Nephron (organoid): Measurements from ENCODE around the gene OSBP2.

Experiments
- H3K27ac Mint-ChIP-seq, 3 experiments: 2 replicates each; pipeline ENCODE4 v1.8.0; 2020; ENCODE audit warnings: mixed read lengths in 3 of 3, mild to moderate bottlenecking in 2 of 3, moderate library complexity in 1 of 3
- H3K27me3 Mint-ChIP-seq: 2 replicates; pipeline ENCODE4 v1.8.0; 2021; ENCODE audit warnings: low read depth, mild to moderate bottlenecking, moderate library complexity, mixed read lengths
- H3K36me3 Mint-ChIP-seq: 2 replicates; pipeline ENCODE4 v1.8.0; 2020; ENCODE audit warnings: low read depth, mixed read lengths
- H3K4me1 Mint-ChIP-seq: 2 replicates; pipeline ENCODE4 v1.8.0; 2020; ENCODE audit warnings: mixed read lengths
- H3K4me3 Mint-ChIP-seq, 3 experiments: 2 replicates each; pipeline ENCODE4 v1.8.0; 2020; ENCODE audit warnings: mild to moderate bottlenecking in 3 of 3, mixed read lengths in 3 of 3, moderate library complexity in 2 of 3
- H3K9me3 Mint-ChIP-seq: 2 replicates; pipeline ENCODE4 v1.8.0; 2020; ENCODE audit warnings: mixed read lengths
- TF ChIP-seq, protein P1 (sequence below), 3 experiments: fragments of 200-600 bp; sonication (generic); IDR thresholded peaks; one replicate each; pipeline ENCODE4 v1.5.0; 2021; ENCODE audit warnings: antibody characterized with exemption in 3 of 3; ENCODE audit not compliant: unreplicated experiment in 3 of 3

Gene OSBP2

DNA sequence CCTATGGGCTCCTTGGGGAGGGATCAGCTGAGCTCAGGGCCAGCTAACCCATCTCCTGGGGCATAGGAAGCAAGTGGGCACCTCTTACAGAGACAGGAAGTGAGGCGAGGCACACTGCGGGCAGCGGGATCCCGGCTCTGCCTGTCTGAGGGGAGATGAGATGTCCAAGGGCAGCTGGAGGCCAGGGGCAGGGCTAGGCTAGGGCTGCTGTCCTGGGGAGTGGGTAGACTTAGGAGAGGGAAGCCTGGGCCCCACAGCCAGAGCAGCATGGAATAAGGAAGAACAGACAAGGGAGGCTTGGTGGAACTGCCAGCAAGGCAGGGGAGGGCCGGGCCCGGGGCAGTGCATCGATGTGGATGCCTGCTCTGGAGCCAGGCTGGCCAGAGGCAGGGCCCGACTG is 197.6 kb downstream of the OSBP2 start:
- no peak overlapping the region for H3K4me3 Mint-ChIP-seq
- no peak overlapping the region for H3K27ac Mint-ChIP-seq
- no peaks in the 10 kb centered on the region for H3K4me1 Mint-ChIP-seq

DNA sequence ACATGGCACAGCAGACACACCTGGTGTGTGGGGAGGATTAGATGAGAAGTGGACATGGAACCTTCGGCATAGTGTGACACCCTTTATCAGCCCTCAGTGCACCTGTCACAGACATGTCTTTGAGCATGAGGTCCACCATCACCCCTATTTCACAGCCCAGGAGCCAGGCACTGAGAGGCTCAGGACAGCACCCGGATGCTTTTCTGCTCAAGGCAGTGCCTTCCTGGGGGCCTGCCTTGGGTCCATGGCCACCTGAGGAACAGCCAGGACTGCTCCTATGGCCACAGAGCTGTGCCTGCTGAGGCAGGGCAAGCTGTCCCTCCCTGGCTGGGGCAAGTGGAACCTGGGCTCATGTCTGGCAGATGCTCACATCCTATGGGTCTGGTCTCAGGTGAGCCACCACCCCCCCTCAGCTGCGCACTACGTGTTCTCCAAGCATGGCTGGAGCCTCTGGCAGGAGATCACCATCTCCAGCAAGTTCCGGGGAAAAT is 198.1 kb downstream of the OSBP2 start:
- Mint-ChIP-seq H3K36me3 (peaks cover 12% of the 10 kb centered on the region), H3K4me1 (no peaks in the 10 kb centered on the region), H3K4me3 (no peak overlapping the region), H3K9me3 (no peaks in the 10 kb centered on the region), H3K27me3 (no peaks in the 10 kb centered on the region), H3K27ac (no peak overlapping the region)
- TF ChIP-seq, protein P1, sequence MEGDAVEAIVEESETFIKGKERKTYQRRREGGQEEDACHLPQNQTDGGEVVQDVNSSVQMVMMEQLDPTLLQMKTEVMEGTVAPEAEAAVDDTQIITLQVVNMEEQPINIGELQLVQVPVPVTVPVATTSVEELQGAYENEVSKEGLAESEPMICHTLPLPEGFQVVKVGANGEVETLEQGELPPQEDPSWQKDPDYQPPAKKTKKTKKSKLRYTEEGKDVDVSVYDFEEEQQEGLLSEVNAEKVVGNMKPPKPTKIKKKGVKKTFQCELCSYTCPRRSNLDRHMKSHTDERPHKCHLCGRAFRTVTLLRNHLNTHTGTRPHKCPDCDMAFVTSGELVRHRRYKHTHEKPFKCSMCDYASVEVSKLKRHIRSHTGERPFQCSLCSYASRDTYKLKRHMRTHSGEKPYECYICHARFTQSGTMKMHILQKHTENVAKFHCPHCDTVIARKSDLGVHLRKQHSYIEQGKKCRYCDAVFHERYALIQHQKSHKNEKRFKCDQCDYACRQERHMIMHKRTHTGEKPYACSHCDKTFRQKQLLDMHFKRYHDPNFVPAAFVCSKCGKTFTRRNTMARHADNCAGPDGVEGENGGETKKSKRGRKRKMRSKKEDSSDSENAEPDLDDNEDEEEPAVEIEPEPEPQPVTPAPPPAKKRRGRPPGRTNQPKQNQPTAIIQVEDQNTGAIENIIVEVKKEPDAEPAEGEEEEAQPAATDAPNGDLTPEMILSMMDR (IDR thresholded peaks at IDR 0.05; ENCODE audit: unreplicated experiment in 3 of 3), result no peak

More for the DNA sequence above, 197.6 kb downstream of the OSBP2 start:
- H3K27me3 Mint-ChIP-seq, result no peaks in the 10 kb centered on the region
- TF ChIP-seq, protein P1 (IDR thresholded peaks at IDR 0.05; ENCODE audit: unreplicated experiment in 3 of 3), result no peak
- no peaks in the 10 kb centered on the region for H3K9me3 Mint-ChIP-seq
- H3K36me3 Mint-ChIP-seq, result peaks cover 10% of the 10 kb centered on the region

DNA sequence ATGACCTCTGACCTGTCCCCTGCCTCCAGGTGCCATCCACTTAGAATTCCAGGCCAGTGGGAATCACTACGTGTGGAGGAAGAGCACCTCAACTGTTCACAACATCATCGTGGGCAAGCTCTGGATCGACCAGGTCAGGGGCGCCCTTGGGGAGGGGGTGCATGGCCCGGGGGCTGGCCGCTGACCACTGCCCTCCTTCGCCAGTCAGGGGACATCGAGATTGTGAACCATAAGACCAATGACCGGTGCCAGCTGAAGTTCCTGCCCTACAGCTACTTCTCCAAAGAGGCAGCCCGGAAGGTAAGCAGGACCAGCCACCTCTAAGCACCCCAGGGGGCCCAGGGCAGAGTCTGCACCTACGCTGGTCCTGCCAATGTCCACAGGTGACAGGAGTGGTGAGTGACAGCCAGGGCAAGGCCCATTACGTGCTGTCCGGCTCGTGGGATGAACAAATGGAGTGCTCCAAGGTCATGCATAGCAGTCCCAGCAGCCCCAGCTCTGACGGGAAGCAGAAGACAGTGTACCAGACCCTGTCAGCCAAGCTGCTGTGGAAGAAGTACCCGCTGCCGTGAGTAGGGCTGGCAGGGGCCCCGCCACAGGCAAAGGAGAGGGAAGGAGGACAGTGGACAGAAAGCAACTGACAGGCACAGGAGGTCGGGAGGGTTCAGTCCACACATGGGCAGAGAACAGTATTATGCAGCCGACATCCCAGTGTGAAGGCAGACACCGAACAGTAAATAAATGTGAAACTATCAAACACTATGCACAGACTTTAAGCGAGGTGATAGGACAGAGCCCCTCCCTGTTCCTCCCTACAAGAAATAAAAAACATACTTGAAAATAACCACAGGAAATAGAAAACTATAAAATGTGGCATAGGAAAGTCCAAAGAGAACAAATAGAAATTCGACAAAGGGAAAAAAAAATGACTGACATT is 199.0 kb downstream of the OSBP2 start:
- TF ChIP-seq, protein P1 (IDR thresholded peaks at IDR 0.05; ENCODE audit: unreplicated experiment in 3 of 3), result no peak
- H3K27me3 Mint-ChIP-seq, result no peaks in the 10 kb centered on the region
- peaks cover 17% of the 10 kb centered on the region for H3K36me3 Mint-ChIP-seq
- H3K27ac Mint-ChIP-seq, result no peak overlapping the region
- H3K4me1 Mint-ChIP-seq, result no peaks in the 10 kb centered on the region
- H3K4me3 Mint-ChIP-seq, result no peak overlapping the region
- peaks cover 3% of the 10 kb centered on the region for H3K9me3 Mint-ChIP-seq

DNA sequence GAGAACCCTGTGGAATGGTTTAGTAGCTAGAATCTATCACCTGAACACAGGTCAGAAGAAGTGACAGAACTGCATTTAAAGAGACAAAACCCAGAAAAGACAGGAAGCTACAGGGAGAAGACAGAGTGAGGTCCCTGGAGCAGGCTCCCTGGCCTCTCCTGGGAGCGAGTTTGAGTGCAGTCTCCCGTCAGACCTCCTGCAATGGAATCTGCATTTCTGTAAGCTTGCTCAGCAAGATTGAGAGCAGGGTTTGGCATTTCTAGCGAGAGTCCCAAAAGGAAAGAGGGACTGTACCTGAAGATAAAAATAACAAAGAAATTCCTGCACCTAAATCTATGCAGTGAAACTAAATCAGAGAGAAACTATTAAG is 199.7 kb downstream of the OSBP2 start:
- no peak overlapping the region for H3K27ac Mint-ChIP-seq

DNA sequence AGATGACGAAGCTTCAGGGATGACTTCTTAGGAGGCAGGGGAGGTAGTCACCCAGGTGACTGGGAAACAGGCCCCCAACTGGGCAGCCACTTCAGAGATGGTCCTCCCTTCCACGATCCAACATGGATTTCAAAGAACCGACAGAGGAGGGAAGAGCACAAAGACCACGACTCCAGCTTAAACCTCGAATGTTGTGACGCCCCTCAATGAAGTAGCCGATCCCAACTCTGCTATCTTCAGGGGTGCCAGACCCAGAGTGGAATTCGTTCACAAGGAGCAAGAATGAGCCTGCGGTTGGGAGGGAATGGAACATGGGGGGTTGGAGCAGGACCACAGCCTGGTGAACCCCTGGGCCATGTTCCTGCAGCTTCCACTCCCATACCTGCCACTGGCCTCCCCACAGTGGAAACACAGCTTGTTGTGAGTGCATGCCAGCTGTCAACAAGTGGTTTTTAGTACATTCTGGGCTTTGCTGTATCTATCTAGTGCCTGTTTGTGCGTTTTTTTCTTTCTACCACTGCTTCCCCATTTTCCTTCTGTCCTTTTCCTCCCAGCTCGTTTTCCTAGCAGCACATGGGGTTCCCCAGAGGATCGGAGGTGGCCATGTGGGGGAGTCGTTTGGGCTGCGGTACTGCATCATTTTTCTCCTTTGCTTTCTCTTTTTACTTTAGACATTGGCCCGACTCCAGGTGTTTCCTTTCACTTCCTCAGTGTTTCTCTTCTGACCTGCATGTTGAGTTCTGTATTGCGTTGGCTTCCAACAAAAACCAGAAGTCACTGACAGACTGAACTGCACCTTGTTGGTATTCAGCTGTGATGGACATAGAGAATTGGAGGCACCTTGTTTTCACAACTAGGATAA is 208.1 kb downstream of the OSBP2 start:
- no peak overlapping the region for H3K27ac Mint-ChIP-seq
- peaks cover 4% of the 10 kb centered on the region for H3K4me1 Mint-ChIP-seq
- peaks cover 42% of the 10 kb centered on the region for H3K36me3 Mint-ChIP-seq
- no peaks in the 10 kb centered on the region for H3K27me3 Mint-ChIP-seq
- no peak overlapping the region for H3K4me3 Mint-ChIP-seq
- peaks cover 13% of the 10 kb centered on the region for H3K9me3 Mint-ChIP-seq
- TF ChIP-seq, protein P1 (IDR thresholded peaks at IDR 0.05; ENCODE audit: unreplicated experiment in 3 of 3), result no peak

More for the DNA sequence above, 199.7 kb downstream of the OSBP2 start:
- Mint-ChIP-seq H3K4me1 (no peaks in the 10 kb centered on the region), H3K27me3 (no peaks in the 10 kb centered on the region), H3K4me3 (no peak overlapping the region), H3K9me3 (peaks cover 5% of the 10 kb centered on the region), H3K36me3 (peaks cover 20% of the 10 kb centered on the region)
- TF ChIP-seq, protein P1 (IDR thresholded peaks at IDR 0.05; ENCODE audit: unreplicated experiment in 3 of 3), result no peak
